Breast epithelium (tissue), 4 donors: ENCODE data around the gene GABPB2. TPM values are rescaled to one million over a fixed set of nuclear protein-coding genes. Genes with fewer than 3 reads are reported as not detected.
A peak's percentile ranks its signal among the peaks of the same experiment; 100 is the strongest.

Source experiments
- DNase-seq, 2 donors: peaks; one replicate each; pipeline ENCODE4 v3.0.0-alpha.2; 2019; ENCODE audit warnings: low spot score in 2 of 2
- H3K27ac ChIP-seq, 2 donors: fragments of 200-600 bp; sonication (generic) in 1 of 2; one replicate each; pipeline ENCODE4 v1.5.1; 2016 to 2019; ENCODE audit warnings: mild to moderate bottlenecking in 1 of 2
- H3K27me3 ChIP-seq, 2 donors: fragments of 200-600 bp; sonication (generic) in 1 of 2; one replicate each; pipeline versions ENCODE4 v1.5.1 to v1.6.0; 2017 to 2019; ENCODE audit warnings: control low read depth in 1 of 2, mild to moderate bottlenecking in 1 of 2
- H3K36me3 ChIP-seq: fragments of 200-600 bp; one replicate; pipeline ENCODE4 v1.5.1; 2019
- H3K4me1 ChIP-seq, 2 donors: fragments of 200-600 bp; sonication (generic); one replicate each; pipeline ENCODE4 v1.5.1; 2016 to 2019; ENCODE audit warnings: control low read depth in 1 of 2
- H3K4me3 ChIP-seq, 3 donors: fragments of 200-600 bp; sonication (generic); 1 replicate in 2 of 3; 2 replicates in 1 of 3; pipeline ENCODE4 v1.5.1; 2016 to 2019; ENCODE audit warnings: mild to moderate bottlenecking in 3 of 3, moderate library complexity in 2 of 3
- H3K9me3 ChIP-seq, 2 donors: fragments of 200-600 bp; sonication (generic) in 1 of 2; one replicate each; pipeline ENCODE4 v1.5.1; 2016 to 2019; ENCODE audit warnings: control low read depth in 1 of 2
- POLR2A ChIP-seq: fragments of 450-650 bp; IDR thresholded peaks from one replicate; pipeline ENCODE4 v1.6.1; 2016; ENCODE audit warnings: antibody characterized with exemption, mild to moderate bottlenecking, moderate library complexity
- POLR2AphosphoS5 ChIP-seq, 3 donors: sonication (generic); formaldehyde crosslinking; IDR thresholded peaks; one replicate each; pipeline ENCODE4 v1.6.1; 2017; ENCODE audit warnings: antibody characterized with exemption in 3 of 3
- intact Hi-C: fragments of 100-400 bp; cut with DNase I; formaldehyde crosslinking; loops from one replicate; pipeline ENCODE4 v1.15.1; 2023; ENCODE audit warnings: low total_unique reads
- total RNA-seq, 3 donors: library from RNA; depleted of rRNA; stranded (reverse); fragments of >200 nt; gene quantifications; one replicate each; pipeline ENCODE4 v1.1.0, GENCODE V29; 2016
- TF ChIP-seq, protein P1 (sequence below), 3 donors: fragments of 450-650 bp; IDR thresholded peaks; one replicate each; pipeline ENCODE4 v1.5.1; 2016 to 2017; ENCODE audit warnings: antibody characterized with exemption in 3 of 3, mild to moderate bottlenecking in 3 of 3, moderate library complexity in 3 of 3

Gene GABPB2
- total RNA-seq, result 10 to 100 TPM; 19.5 to 32.0 (median 20.6) TPM

DNA sequence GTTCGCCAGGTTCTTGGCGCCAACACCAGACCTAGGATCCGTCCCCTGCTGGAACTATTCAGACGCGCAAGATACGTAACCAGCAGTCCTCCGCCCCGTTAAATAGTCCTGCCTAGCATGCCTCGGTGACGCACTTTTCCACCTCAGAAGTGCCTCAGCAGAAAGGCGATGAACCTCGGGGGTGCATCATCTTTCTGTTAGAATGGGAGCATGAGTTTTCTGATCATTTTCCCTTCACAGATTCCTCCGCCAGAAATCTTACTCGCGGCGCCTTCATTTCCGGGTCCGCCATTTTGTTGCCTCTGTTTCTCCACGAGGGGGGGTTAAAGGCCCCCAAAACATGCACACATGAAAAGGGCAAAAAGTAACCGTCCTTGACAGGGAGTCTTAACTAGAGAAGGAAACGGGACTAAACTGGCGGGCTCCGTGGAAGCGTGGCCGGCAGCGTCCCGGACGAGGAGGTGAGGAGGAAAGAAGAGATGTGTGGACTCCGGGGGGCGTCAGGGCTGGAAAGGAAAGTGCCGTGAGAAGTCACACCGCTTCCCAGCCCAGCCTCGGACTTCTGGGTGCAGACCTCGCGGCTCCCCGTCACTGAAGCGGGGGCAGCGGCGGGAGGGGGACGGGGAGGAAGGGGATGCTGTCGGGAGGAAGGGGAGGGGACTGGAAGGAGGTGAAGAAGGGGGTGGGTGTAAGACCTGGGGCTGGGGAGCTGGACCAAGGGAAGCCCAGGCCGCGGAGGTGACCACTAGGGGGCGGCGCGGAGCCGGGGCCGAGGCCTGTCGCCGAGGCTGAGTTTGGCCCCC is at the start of gene GABPB2:
Gene GABPB2, plus strand, starts transcription at position 288 of the 803 bp plus-strand sequence. CDS start 17,429 bp downstream, outside the sequence.
- H3K27me3 ChIP-seq, result no peaks in the 10 kb centered on the region
- H3K27ac ChIP-seq, result peak within 1 kb of the TSS; percentile 98 to 99
- peaks cover 0 to 3% of the 10 kb centered on the region in 2 donors for H3K4me1 ChIP-seq
- H3K36me3 ChIP-seq, result no peaks in the 10 kb centered on the region
- H3K9me3 ChIP-seq, result no peaks in the 10 kb centered on the region
- TF ChIP-seq POLR2A, result peak; percentile 75
- TF ChIP-seq, protein P1, sequence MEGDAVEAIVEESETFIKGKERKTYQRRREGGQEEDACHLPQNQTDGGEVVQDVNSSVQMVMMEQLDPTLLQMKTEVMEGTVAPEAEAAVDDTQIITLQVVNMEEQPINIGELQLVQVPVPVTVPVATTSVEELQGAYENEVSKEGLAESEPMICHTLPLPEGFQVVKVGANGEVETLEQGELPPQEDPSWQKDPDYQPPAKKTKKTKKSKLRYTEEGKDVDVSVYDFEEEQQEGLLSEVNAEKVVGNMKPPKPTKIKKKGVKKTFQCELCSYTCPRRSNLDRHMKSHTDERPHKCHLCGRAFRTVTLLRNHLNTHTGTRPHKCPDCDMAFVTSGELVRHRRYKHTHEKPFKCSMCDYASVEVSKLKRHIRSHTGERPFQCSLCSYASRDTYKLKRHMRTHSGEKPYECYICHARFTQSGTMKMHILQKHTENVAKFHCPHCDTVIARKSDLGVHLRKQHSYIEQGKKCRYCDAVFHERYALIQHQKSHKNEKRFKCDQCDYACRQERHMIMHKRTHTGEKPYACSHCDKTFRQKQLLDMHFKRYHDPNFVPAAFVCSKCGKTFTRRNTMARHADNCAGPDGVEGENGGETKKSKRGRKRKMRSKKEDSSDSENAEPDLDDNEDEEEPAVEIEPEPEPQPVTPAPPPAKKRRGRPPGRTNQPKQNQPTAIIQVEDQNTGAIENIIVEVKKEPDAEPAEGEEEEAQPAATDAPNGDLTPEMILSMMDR (IDR thresholded peaks at IDR 0.05), result peak; percentile 60 to 89 (median 89)
- peak; percentile 81 to 95 (median 87) for TF ChIP-seq POLR2AphosphoS5 (IDR thresholded peaks at IDR 0.05)
- peak within 1 kb of the TSS; percentile 79 to 87 (median 83) for H3K4me3 ChIP-seq
- intact Hi-C loops, result loop anchor here (10.0 kb wide), 1 partner anchor 46 kb away; no protein-coding TSS in a partner anchor
- peak; percentile 89 to 90 for DNase-seq

DNA sequence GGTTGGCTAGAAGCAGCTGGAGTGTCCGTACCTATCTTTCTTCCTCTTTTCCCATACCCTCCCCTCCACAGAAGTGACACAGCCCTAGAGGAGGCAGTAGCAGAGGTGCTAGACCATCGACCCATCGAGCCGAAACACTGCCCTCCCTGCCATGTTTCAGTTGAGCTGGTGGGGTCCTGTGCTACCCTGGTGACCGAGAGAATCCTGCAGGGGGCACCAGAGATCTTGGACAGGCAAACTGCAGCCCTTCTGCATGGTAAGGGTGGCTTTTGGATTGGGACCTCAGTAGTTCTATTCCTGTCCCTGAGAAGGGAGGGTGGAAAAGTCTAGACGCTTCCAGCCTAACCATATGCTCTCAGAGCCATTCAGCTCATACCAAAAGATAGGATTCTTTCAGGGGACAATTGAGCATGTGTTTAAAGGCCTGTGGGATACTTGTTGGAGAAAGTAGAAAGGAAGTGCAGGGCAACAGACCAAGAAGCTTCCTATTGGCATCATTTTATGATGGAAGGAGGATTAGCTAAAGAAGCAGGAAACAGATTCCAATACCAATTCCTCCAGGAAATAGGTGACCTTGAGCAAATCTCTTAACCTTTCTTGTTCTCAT is 45.9 kb upstream of the GABPB2 start:
- DNase-seq, result peak; percentile 61 to 68
- intact Hi-C loops, result loop anchor here (10.0 kb wide), 1 partner anchor 50 kb away; the partner anchor contains the start of gene GABPB2
- TF ChIP-seq, protein P1 (IDR thresholded peaks at IDR 0.05), result peak; percentile 63 to 76 (median 67)
- TF ChIP-seq POLR2AphosphoS5 (IDR thresholded peaks at IDR 0.05) (no peak), POLR2A (no peak)
- H3K27ac ChIP-seq, result peak overlapping the region in 1 of 2 donors; percentile 21
- H3K36me3 ChIP-seq, result no peaks in the 10 kb centered on the region
- H3K4me1 ChIP-seq, result no peaks in the 10 kb centered on the region
- H3K4me3 ChIP-seq, result no peak overlapping the region
- H3K9me3 ChIP-seq, result no peaks in the 10 kb centered on the region
- H3K27me3 ChIP-seq, result no peaks in the 10 kb centered on the region

DNA sequence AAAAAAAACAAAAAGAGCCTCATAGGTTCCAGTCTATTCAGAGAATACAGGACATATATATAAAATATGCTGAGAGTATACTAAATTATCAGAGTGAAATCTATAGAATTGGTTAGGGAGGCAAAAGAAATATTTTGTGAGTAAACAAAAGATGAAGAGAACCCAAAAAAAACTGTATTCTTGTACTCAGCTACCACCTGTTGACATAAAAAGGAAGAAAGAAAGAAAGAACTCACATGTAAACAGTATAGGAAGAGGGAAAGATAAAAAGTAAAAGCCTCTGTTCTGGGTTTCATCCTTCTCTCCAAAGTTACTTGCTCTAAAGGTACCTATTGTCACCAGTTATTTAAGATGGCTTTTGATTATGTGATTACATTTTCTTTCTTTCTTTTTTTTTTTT is 44.1 kb upstream of the GABPB2 start:
- H3K27ac ChIP-seq, result no peak overlapping the region
- no peaks in the 10 kb centered on the region for H3K4me1 ChIP-seq
- no peaks in the 10 kb centered on the region for H3K9me3 ChIP-seq
- TF ChIP-seq, protein P1 (IDR thresholded peaks at IDR 0.05), result no peak
- TF ChIP-seq POLR2A, result no peak
- TF ChIP-seq POLR2AphosphoS5 (IDR thresholded peaks at IDR 0.05), result no peak
- no peaks in the 10 kb centered on the region for H3K36me3 ChIP-seq
- intact Hi-C loops, result loop anchor here (10.0 kb wide), 1 partner anchor 48 kb away; the partner anchor contains the start of gene GABPB2
- H3K4me3 ChIP-seq, result no peak overlapping the region
- no peaks in the 10 kb centered on the region for H3K27me3 ChIP-seq
- DNase-seq, result no peak

DNA sequence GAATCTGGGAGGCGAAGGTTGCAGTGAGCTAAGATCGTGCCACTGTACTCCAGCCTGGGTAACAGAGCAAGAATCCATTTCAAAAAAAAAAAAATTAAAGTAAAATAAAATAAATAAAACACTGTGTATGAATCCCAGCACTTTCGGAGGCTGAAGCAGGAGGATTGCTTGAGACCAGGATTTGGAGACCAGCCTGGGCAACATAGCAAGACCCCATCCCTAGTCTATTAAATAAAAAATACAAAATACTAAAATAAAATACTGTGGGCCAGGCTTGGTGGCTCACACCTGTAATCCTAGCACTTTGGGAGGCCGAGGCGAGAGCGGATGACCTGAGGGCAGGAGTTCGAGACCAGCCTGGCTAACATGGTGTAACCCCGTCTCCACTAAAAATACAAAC is 38.4 kb upstream of the GABPB2 start:
- Histone ChIP-seq H3K9me3 (no peaks in the 10 kb centered on the region), H3K4me3 (no peak overlapping the region), H3K27me3 (no peaks in the 10 kb centered on the region), H3K4me1 (no peaks in the 10 kb centered on the region), H3K27ac (no peak overlapping the region), H3K36me3 (no peaks in the 10 kb centered on the region)
- intact Hi-C loops, result no loop called here
- no peak for DNase-seq
- TF ChIP-seq, protein P1 (IDR thresholded peaks at IDR 0.05), result no peak
- TF ChIP-seq POLR2AphosphoS5 (IDR thresholded peaks at IDR 0.05) (no peak), POLR2A (no peak)

DNA sequence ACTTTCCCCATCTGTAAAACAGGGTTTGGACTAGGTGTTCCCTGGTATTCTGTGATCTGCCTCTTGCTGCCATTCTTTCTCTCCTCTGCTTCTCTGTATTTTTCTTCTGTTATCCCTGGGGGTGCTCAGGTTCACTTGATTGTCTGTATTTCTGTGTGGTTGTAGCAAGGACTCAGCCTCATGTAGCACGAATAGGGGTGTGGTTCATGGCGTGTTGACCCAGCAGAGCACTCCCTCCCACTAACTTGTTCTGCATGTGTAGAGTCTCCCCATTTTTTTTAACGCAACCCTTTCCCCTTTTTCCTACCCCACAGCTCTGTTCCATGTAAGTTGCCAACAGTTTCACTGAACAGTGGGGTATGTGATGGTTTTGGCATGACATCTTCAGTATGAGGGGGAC is 35.4 kb upstream of the GABPB2 start:
- H3K9me3 ChIP-seq, result no peaks in the 10 kb centered on the region
- H3K36me3 ChIP-seq, result no peaks in the 10 kb centered on the region
- no peak overlapping the region for H3K4me3 ChIP-seq
- H3K27ac ChIP-seq, result no peak overlapping the region
- no peaks in the 10 kb centered on the region for H3K27me3 ChIP-seq
- H3K4me1 ChIP-seq, result no peaks in the 10 kb centered on the region
- no peak for TF ChIP-seq POLR2A
- TF ChIP-seq, protein P1 (IDR thresholded peaks at IDR 0.05), result no peak
- no peak for TF ChIP-seq POLR2AphosphoS5 (IDR thresholded peaks at IDR 0.05)
- no peak for DNase-seq
- intact Hi-C loops, result no loop called here
